ENCODE results near the gene RPL29.

DNA sequence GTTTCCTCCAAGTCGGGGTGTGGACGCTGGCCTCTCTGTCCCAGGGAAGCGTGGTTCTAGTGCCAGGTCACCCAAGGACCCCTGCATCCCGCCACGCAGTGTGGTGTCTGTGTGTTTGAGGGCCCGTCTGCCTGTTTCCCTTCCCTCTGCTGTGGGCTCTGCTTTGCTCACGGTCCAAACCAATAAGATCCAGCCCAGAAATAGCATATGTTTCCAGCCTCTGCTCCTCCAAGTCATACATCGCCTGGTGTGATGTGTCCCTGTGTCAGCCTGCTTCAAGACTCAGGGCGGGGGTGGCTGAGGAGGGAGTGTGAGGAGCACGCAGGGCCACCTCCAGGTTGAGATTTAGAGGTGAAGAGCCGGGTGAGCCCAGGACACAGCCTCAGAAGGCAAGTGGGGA is 21.9 kb upstream of the RPL29 start:
- TF ChIP-seq, protein P1, sequence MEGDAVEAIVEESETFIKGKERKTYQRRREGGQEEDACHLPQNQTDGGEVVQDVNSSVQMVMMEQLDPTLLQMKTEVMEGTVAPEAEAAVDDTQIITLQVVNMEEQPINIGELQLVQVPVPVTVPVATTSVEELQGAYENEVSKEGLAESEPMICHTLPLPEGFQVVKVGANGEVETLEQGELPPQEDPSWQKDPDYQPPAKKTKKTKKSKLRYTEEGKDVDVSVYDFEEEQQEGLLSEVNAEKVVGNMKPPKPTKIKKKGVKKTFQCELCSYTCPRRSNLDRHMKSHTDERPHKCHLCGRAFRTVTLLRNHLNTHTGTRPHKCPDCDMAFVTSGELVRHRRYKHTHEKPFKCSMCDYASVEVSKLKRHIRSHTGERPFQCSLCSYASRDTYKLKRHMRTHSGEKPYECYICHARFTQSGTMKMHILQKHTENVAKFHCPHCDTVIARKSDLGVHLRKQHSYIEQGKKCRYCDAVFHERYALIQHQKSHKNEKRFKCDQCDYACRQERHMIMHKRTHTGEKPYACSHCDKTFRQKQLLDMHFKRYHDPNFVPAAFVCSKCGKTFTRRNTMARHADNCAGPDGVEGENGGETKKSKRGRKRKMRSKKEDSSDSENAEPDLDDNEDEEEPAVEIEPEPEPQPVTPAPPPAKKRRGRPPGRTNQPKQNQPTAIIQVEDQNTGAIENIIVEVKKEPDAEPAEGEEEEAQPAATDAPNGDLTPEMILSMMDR (IDR thresholded peaks at IDR 0.05; ENCODE audit: insufficient read depth, low read length) = no peak
- TF ChIP-seq GABPA (IDR thresholded peaks at IDR 0.05; ENCODE audit: low read depth) = no peak
- TF ChIP-seq, protein P2, sequence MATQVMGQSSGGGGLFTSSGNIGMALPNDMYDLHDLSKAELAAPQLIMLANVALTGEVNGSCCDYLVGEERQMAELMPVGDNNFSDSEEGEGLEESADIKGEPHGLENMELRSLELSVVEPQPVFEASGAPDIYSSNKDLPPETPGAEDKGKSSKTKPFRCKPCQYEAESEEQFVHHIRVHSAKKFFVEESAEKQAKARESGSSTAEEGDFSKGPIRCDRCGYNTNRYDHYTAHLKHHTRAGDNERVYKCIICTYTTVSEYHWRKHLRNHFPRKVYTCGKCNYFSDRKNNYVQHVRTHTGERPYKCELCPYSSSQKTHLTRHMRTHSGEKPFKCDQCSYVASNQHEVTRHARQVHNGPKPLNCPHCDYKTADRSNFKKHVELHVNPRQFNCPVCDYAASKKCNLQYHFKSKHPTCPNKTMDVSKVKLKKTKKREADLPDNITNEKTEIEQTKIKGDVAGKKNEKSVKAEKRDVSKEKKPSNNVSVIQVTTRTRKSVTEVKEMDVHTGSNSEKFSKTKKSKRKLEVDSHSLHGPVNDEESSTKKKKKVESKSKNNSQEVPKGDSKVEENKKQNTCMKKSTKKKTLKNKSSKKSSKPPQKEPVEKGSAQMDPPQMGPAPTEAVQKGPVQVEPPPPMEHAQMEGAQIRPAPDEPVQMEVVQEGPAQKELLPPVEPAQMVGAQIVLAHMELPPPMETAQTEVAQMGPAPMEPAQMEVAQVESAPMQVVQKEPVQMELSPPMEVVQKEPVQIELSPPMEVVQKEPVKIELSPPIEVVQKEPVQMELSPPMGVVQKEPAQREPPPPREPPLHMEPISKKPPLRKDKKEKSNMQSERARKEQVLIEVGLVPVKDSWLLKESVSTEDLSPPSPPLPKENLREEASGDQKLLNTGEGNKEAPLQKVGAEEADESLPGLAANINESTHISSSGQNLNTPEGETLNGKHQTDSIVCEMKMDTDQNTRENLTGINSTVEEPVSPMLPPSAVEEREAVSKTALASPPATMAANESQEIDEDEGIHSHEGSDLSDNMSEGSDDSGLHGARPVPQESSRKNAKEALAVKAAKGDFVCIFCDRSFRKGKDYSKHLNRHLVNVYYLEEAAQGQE (IDR thresholded peaks at IDR 0.05; ENCODE audit: insufficient replicate concordance, low read depth) = no peak

Measured in HL-60 (cell line).